Pulmonary artery endothelial cell (primary cell): Measurements from ENCODE around the gene HEMGN. TPM values are rescaled to one million over a fixed set of nuclear protein-coding genes. Genes with fewer than 3 reads are reported as not detected.

Experiments used
- DNase-seq: peaks from one replicate; pipeline ENCODE4 v3.0.0-alpha.2; 2011; ENCODE audit warnings: low read depth, low spot score
- total RNA-seq: library from RNA; depleted of rRNA; stranded (reverse); fragments of >200 nt; gene quantifications from 2 replicates; pipeline ENCODE4 v1.2.3, GENCODE V29; 2014

HEMGN gene
- total RNA-seq, 1 donor from 2014 or later: not detected

GRCh38 chr9:97933297-97933998, 4.5 kb downstream of the HEMGN start:
- no peak for DNase-seq

GRCh38 chr9:97930972-97931371, 7.0 kb downstream of the HEMGN start:
- DNase-seq: no peak

GRCh38 chr9:97928986-97929604, 8.9 kb downstream of the HEMGN start:
- no peak for DNase-seq

- no peak for DNase-seq
These were observed 12.3 kb downstream of the HEMGN start for GRCh38 chr9:97925497-97926334.

GRCh38 chr9:97924386-97924785, 13.6 kb downstream of the HEMGN start:
- DNase-seq: no peak

GRCh38 chr9:97923529-97924108, 14.4 kb downstream of the HEMGN start:
- peak; percentile 41 for DNase-seq

- peak; percentile 97 for DNase-seq
These were observed 15.8 kb downstream of the HEMGN start, which contains the start of gene TRMO for GRCh38 chr9:97921959-97922724. TRMO (minus strand) TSS chr9:97922500; CDS start chr9:97922493, 7 bp downstream.

GRCh38 chr9:97919217-97919813, 18.7 kb downstream of the HEMGN start:
- DNase-seq: no peak

- no peak for DNase-seq
These were observed 19.4 kb downstream of the HEMGN start for GRCh38 chr9:97918611-97919010.

GRCh38 chr9:97911970-97912369, 26.0 kb downstream of the HEMGN start:
- DNase-seq: no peak

GRCh38 chr9:97911528-97911927, 26.4 kb downstream of the HEMGN start:
- DNase-seq: no peak

- DNase-seq: no peak
These were observed 27.6 kb downstream of the HEMGN start for GRCh38 chr9:97910357-97910756.

- DNase-seq: no peak
These were observed 29.3 kb downstream of the HEMGN start for GRCh38 chr9:97908705-97909104.

- DNase-seq: no peak
These were observed 30.3 kb downstream of the HEMGN start for GRCh38 chr9:97907632-97908031.

- DNase-seq: no peak
These were observed 30.9 kb downstream of the HEMGN start for GRCh38 chr9:97907046-97907445.

GRCh38 chr9:97906236-97906831, 31.6 kb downstream of the HEMGN start:
- DNase-seq: no peak

GRCh38 chr9:97905228-97905627, 32.7 kb downstream of the HEMGN start:
- DNase-seq: no peak

- no peak for DNase-seq
These were observed 33.2 kb downstream of the HEMGN start for GRCh38 chr9:97904725-97905124.

- no peak for DNase-seq
These were observed 34.8 kb downstream of the HEMGN start for GRCh38 chr9:97903177-97903576.
